ENCODE results near the gene ATAD2B.
"Not testable (repeated sequence)": the region's sequence is repeated elsewhere in the genome, so short reads cannot be mapped to it uniquely, and the experiment has no call there.

The ATAD2B gene

DNA sequence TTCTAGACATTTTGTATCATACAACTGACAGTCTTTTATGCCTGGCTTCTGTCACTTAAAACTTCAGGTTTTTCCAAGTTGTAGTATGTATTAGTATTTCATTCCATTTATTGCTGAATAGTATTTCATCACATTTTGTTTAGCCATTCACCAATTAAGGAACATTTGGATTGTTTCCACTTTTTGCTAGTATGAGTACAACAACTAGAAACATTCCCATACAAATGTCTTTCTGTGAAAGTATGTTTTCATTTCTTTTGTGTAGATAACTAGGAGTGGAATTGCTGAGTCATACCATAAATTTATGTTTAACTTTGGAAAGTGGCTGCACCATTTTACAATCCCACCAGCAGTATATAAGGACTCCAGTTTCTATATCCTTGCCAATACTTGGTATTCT is 135.9 kb downstream of the ATAD2B start:
- no peak for DNase-seq (ENCODE audit: low read depth in 2 of 2)

- no peak for DNase-seq (ENCODE audit: low read depth in 2 of 2)
Observed at GRCh38 chr2:23789012-23789411, 137.9 kb downstream of the ATAD2B start.

DNA sequence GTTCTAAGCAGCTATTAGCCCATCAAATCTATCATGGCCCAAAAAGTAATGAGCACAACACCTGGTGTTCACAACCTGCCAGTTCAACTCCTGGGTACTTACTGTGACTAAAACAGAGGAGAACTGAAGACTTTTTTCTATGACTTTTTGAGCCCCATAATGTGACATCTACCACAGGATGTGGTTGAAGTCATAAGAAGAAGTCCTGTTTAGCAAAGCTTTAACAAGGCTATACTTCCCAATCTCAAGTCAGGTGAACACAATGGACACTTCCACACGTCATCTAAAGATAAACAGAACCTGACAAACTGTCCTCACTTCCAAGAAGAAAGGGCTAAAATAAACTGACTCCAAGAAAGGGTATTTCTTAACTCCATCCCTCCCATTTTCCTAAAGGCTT is 138.8 kb downstream of the ATAD2B start:
- no peak for DNase-seq (ENCODE audit: low read depth in 2 of 2)

- no peak for DNase-seq (ENCODE audit: low read depth in 2 of 2)
Observed at GRCh38 chr2:23784971-23785370, 142.0 kb downstream of the ATAD2B start.

DNA sequence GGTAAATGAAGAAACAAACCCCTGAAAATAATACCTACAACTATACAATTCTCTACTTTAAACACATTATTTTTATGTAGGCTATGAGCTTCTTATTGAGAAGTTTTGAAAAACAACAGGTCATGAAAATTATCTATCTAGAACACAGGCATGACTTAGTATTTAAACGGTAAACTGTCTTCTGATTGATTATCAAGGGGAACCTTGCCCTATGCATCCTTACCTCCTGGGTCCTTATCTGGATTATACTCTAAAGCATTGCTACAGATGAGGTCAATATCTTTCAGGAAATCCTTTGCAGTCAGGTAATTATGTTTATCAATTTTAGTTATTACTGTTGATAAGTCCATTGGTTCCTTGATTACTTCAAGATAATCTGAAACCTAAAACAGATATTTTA is 144.3 kb downstream of the ATAD2B start:
- DNase-seq (ENCODE audit: low read depth in 2 of 2), result no peak

GRCh38 chr2:23782126-23782525 is 144.8 kb downstream of the ATAD2B start:
- DNase-seq (ENCODE audit: low read depth in 2 of 2), result no peak

DNA sequence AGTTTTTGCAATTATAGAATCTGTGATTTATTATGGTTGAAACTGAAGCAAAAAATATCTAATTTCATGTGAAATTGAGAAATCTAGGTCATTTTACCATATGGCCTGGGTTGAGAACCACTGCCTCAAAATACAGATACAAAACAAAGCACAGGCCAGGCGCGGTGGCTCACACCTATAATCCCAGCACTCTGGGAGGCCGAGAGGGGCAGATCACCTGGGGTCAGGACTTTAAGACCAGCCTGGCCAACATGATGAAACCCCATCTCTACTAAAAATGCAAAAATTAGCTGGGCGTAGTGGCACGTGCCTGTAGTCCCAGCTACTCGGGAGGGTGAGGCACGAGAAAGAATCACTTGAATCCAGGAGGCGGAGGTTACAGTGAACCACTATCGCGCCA is 146.5 kb downstream of the ATAD2B start:
- DNase-seq (ENCODE audit: low read depth in 2 of 2), result not testable (repeated sequence)

- no peak for DNase-seq (ENCODE audit: low read depth in 2 of 2)
Observed at GRCh38 chr2:23777826-23778225, 149.1 kb downstream of the ATAD2B start.

GRCh38 chr2:23776021-23776420 is 150.9 kb downstream of the ATAD2B start:
- no peak for DNase-seq (ENCODE audit: low read depth in 2 of 2)

GRCh38 chr2:23772684-23773083 is 154.2 kb downstream of the ATAD2B start:
- DNase-seq (ENCODE audit: low read depth in 2 of 2), result no peak

- DNase-seq (ENCODE audit: low read depth in 2 of 2), result no peak
Observed at GRCh38 chr2:23772056-23772455, 154.9 kb downstream of the ATAD2B start.

DNA sequence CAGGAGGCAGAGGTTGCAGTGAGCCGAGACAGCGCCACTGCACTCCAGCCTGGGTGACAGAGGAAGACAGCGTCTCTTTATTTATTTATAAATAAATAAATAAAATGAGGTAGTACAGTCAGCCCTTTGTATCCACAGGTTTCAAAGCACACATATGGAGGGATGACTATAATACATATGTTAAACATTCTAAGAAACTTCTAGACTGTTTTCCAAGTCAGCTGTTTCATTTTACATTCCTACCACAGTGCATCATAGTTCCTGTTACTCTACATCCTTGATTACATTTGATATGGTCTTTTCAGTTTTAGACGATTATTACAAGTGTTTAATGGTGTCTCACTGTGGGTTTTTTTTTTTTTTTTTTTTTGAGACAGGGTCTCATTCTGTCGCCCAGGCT is 157.6 kb downstream of the ATAD2B start:
- DNase-seq (ENCODE audit: low read depth in 2 of 2), result no peak

GRCh38 chr2:23767876-23768621 is 158.9 kb downstream of the ATAD2B start:
- DNase-seq (ENCODE audit: low read depth in 2 of 2), result no peak

GRCh38 chr2:23762141-23762540 is 164.8 kb downstream of the ATAD2B start:
- no peak for DNase-seq (ENCODE audit: low read depth in 2 of 2)

- no peak for DNase-seq (ENCODE audit: low read depth in 2 of 2)
Observed at GRCh38 chr2:23761638-23762037, 165.3 kb downstream of the ATAD2B start.

DNA sequence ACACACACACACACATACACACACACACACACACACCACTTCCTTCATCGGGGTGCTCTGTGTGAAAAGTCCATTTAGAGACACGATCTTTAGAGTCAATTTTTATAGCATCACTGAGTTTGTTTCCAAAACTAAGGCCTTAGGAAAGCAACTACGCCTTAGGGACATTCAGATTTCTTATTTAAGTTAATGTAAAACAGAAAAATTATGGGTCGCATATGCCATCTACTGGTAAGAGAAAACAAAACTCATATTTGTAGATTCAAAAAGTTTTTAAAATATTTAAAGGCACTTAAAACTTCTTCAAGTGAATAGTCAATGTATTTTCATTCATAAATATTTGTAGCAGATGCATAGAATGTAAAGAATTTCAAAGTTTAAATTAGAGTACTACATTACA is 166.2 kb downstream of the ATAD2B start:
- no peak for DNase-seq (ENCODE audit: low read depth in 2 of 2)

DNA sequence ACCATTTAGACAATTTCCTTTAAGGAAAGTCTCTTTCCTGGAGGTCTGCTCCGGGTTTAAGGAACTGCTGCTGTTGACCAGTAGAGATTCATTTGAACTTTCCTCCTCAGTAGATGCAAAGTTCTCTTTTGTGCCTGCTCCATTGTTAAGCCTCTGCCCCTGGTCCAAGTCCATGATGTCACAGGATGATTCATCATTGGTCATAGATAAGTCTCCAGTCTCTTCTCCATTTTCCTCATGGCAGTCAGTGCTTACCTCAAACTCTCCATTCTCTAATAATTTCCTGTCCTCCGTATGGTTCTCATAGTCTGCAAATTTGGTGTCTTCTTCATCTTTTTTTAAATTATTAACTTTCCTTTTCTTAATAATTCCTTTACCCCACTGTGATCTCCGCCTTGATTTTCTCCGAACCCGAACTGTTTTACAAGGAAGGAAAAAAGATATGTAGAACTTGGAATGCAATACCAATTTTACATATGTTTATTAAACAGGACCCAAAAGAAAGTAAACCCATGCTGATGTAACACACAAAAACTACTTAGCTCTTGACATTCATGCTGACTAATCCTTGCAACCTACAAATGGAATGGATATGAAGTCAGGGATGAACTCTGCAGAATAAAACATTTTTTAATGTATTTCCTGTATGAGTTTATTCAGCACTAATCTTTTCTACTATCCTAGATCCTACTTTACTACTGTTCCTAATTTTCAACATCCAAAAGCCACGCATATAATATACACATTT is 169.1 kb downstream of the ATAD2B start:
- DNase-seq (ENCODE audit: low read depth in 2 of 2), result no peak

- DNase-seq (ENCODE audit: low read depth in 2 of 2), result no peak
Observed at GRCh38 chr2:23756593-23757292, 170.2 kb downstream of the ATAD2B start.

DNA sequence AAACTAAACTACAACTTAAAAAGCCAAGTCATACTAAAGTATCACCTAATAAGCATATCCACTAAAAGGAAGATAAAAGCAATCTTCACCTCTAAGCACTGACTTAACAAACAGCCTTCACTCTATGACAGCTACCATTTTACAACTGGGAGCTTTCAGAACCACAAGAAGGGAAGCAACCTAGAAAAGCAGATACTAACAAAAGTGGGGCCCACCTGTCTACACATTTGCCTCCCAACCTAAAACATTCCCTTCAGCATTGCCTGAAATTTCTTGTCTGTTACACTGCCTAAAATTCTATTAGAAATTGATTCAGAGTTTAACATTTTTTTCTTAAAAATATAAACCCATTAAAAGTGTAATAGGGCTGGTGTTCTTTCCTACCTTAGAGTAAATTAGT is 172.0 kb downstream of the ATAD2B start:
- DNase-seq (ENCODE audit: low read depth in 2 of 2), result no peak

DNA sequence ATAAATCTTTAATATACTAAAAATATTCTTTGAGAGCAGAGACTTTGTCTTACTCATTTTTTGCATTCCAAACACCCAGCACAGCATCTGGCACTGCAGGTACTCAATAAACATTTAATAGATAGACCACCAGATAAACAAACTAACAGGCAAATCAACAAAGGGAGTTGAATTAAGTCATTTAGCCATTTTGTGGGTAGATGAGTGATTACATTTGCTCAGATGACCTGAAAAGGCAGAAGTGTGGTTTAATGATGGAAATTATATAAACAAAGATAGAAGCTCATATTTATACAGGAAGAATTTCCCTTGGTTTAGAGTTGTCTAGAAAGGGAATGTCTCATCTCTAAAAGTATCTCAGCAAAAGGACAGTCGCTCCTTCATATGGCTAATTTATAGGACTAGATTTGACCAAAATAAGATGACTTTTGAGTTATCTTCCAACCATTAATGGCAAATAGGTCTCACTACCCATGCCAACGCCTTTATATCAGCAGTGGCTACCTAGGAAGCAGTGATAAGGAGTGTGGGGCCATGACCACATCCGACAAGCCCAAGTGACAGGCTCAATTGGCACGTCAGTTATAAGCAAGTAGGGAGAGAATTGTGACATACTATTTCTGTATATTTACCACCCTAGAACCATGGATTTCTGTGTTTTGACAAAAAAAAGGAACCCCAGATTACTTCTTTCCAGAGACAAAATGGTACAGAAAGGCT is 173.5 kb downstream of the ATAD2B start:
- DNase-seq (ENCODE audit: low read depth in 2 of 2), result no peak

GRCh38 chr2:23751747-23752265 is 175.1 kb downstream of the ATAD2B start:
- DNase-seq (ENCODE audit: low read depth in 2 of 2), result no peak
